H1 (cell line): Measurements from ENCODE around the gene FANK1. TPM values are rescaled to one million over a fixed set of nuclear protein-coding genes. Genes with fewer than 3 reads are reported as not detected.
"Not testable (repeated sequence)": the region's sequence is repeated elsewhere in the genome, so short reads cannot be mapped to it uniquely, and the experiment has no call there.

Source experiments
- CTCF ChIA-PET: fragments of 300-600 bp; sonication (Branson Sonifier 250); formaldehyde crosslinking; loops from one replicate; lab custom pipeline; 2021; ENCODE audit not compliant: partially characterized antibody; lab: Charles Lee
- POLR2A ChIA-PET: fragments of 300-600 bp; sonication (Branson Sonifier 250); formaldehyde crosslinking; loops from one replicate; lab custom pipeline; 2021; ENCODE audit warnings: inconsistent platforms; ENCODE audit not compliant: partially characterized antibody; lab: Charles Lee
- DNase-seq, 2 experiments: peaks; one replicate each; pipeline versions ENCODE4 v3.0.0 to v3.0.0-alpha.2; 2010 to 2022; ENCODE audit warnings: low spot score in 2 of 2, low read depth in 1 of 2, mixed read lengths in 1 of 2
- FAIRE-seq: peaks from 2 replicates; lab custom pipeline; 2011; peaks lifted over from hg19 to GRCh38; lab: Jason Lieb, UNC
- H2AFZ ChIP-seq: 2 replicates; pipeline ENCODE4 v1.8.1; 2012; ENCODE audit warnings: low read length, inconsistent platforms
- H2AK5ac ChIP-seq: 2 replicates; pipeline ENCODE4 v1.6.1; 2013; ENCODE audit warnings: low read depth, low read length
- H2BK120ac ChIP-seq: replicated peaks from 2 replicates; pipeline ENCODE3; 2013; ENCODE audit warnings: low read depth, low read length, inconsistent platforms
- H2BK12ac ChIP-seq: 2 replicates; pipeline ENCODE4 v1.6.1; 2013; ENCODE audit warnings: low read depth, low read length
- H2BK15ac ChIP-seq: 2 replicates; pipeline ENCODE4 v1.6.1; 2013; ENCODE audit warnings: low read length
- H2BK20ac ChIP-seq: 2 replicates; pipeline ENCODE4 v1.6.1; 2013; ENCODE audit warnings: low read length
- H2BK5ac ChIP-seq: 2 replicates; pipeline ENCODE4 v1.6.1; 2013; ENCODE audit warnings: low read depth, low read length
- H3K14ac ChIP-seq: 2 replicates; pipeline ENCODE4 v1.6.1; 2013; ENCODE audit warnings: inconsistent platforms; ENCODE audit not compliant: insufficient read length
- H3K18ac ChIP-seq: 2 replicates; pipeline ENCODE4 v1.6.1; 2013; ENCODE audit warnings: low read length; ENCODE audit errors: extremely low read depth
- H3K23ac ChIP-seq: 2 replicates; pipeline ENCODE4 v1.6.1; 2013; ENCODE audit warnings: inconsistent platforms; ENCODE audit not compliant: insufficient read length
- H3K23me2 ChIP-seq: 2 replicates; pipeline ENCODE4 v1.6.1; 2013; ENCODE audit warnings: low read depth, low read length
- H3K27ac ChIP-seq: 2 replicates; pipeline ENCODE4 v1.6.1; 2011; ENCODE audit warnings: low read depth, low read length, inconsistent platforms
- H3K27me3 ChIP-seq, 4 experiments: replicated peaks in 1 of 4; 1 replicate in 1 of 4; 2 replicates in 3 of 4; pipeline versions ENCODE4 v1.6.1 to v1.8.1; 2011 to 2013; ENCODE audit warnings: low read length in 3 of 4, mild to moderate bottlenecking in 3 of 4, inconsistent platforms in 2 of 4, mixed read lengths in 2 of 4, moderate library complexity in 1 of 4; ENCODE audit not compliant: control insufficient read depth in 3 of 4, insufficient read depth in 3 of 4; ENCODE audit errors: extremely low read depth in 1 of 4
- H3K36me3 ChIP-seq, 4 experiments: 2 replicates each; pipeline versions ENCODE4 v1.6.1 to v1.8.1; 2011 to 2013; ENCODE audit warnings: mild to moderate bottlenecking in 4 of 4, low read length in 3 of 4, moderate library complexity in 2 of 4, control low read depth in 1 of 4, inconsistent platforms in 1 of 4; ENCODE audit not compliant: insufficient read depth in 4 of 4, control insufficient read depth in 2 of 4
- H3K4ac ChIP-seq: replicated peaks from 2 replicates; pipeline ENCODE3; 2013; ENCODE audit warnings: low read length, low read depth, mixed read lengths, inconsistent platforms; ENCODE audit not compliant: insufficient read length
- H3K4me1 ChIP-seq, 4 experiments: replicated peaks in 1 of 4; 1 replicate in 1 of 4; 2 replicates in 3 of 4; pipeline versions ENCODE4 v1.6.1 to v1.8.1; 2011 to 2013; ENCODE audit warnings: low read length in 3 of 4, inconsistent platforms in 2 of 4, mixed read lengths in 1 of 4; ENCODE audit not compliant: insufficient read depth in 4 of 4, control insufficient read depth in 3 of 4
- H3K4me2 ChIP-seq, 2 experiments: 2 replicates each; pipeline versions ENCODE4 v1.6.1 to v1.8.1; 2011 to 2013; ENCODE audit warnings: low read depth in 2 of 2, low read length in 2 of 2, control low read depth in 1 of 2, inconsistent platforms in 1 of 2, mild to moderate bottlenecking in 1 of 2; ENCODE audit not compliant: insufficient read depth in 1 of 2
- H3K4me3 ChIP-seq, 4 experiments: fragments of 200-600, 300-600 bp in 1 of 4; sonication (generic), shearing (Covaris generic), sonication (Bioruptor Twin) in 1 of 4; 2 replicates each; pipeline versions ENCODE4 v1.5.1 to v1.8.1; 2011 to 2016; ENCODE audit warnings: low read length in 4 of 4, low read depth in 3 of 4, control low read depth in 2 of 4, inconsistent platforms in 2 of 4, mild to moderate bottlenecking in 2 of 4, mixed read lengths in 1 of 4, moderate library complexity in 1 of 4; ENCODE audit not compliant: insufficient read depth in 2 of 4; ENCODE audit errors: extremely low read depth in 1 of 4
- H3K56ac ChIP-seq: replicated peaks from 2 replicates; pipeline ENCODE3; 2013; ENCODE audit warnings: low read depth, mild to moderate bottlenecking, mixed read lengths, low read length, inconsistent platforms; ENCODE audit not compliant: insufficient read length
- H3K79me1 ChIP-seq: 2 replicates; pipeline ENCODE4 v1.6.1; 2013; ENCODE audit warnings: low read depth, low read length, control low read depth
- H3K79me2 ChIP-seq, 2 experiments: 2 replicates each; pipeline versions ENCODE4 v1.6.1 to v1.8.1; 2012 to 2013; ENCODE audit warnings: low read length in 2 of 2, mild to moderate bottlenecking in 2 of 2, inconsistent platforms in 1 of 2; ENCODE audit not compliant: insufficient read depth in 2 of 2, control insufficient read depth in 1 of 2
- H3K9ac ChIP-seq, 4 experiments: replicated peaks in 1 of 4; 1 replicate in 1 of 4; 2 replicates in 3 of 4; pipeline versions ENCODE4 v1.6.1 to v1.8.1; 2011 to 2013; ENCODE audit warnings: low read depth in 3 of 4, low read length in 3 of 4, control low read depth in 2 of 4, mild to moderate bottlenecking in 2 of 4, moderate library complexity in 2 of 4, inconsistent platforms in 1 of 4; ENCODE audit errors: extremely low read depth in 1 of 4
- H3K9me3 ChIP-seq, 2 experiments: 2 replicates each; pipeline versions ENCODE4 v1.6.1 to v1.8.1; 2012 to 2013; ENCODE audit warnings: mild to moderate bottlenecking in 2 of 2, moderate library complexity in 2 of 2, control low read depth in 1 of 2, inconsistent platforms in 1 of 2, low read depth in 1 of 2, low read length in 1 of 2, mixed read lengths in 1 of 2; ENCODE audit not compliant: insufficient read depth in 2 of 2
- H4K20me1 ChIP-seq, 2 experiments: replicated peaks in 1 of 2; 2 replicates each; pipeline versions ENCODE3 to v1.8.1; 2011 to 2013; ENCODE audit warnings: inconsistent platforms in 2 of 2, low read length in 2 of 2, mild to moderate bottlenecking in 1 of 2; ENCODE audit not compliant: insufficient read depth in 2 of 2, control insufficient read depth in 1 of 2
- H4K5ac ChIP-seq: 2 replicates; pipeline ENCODE4 v1.6.1; 2013; ENCODE audit warnings: low read length, low read depth, mixed read lengths, inconsistent platforms; ENCODE audit not compliant: insufficient read length
- H4K8ac ChIP-seq: 2 replicates; pipeline ENCODE4 v1.8.0; 2013; ENCODE audit warnings: mild to moderate bottlenecking, moderate library complexity, low read length, inconsistent platforms; ENCODE audit not compliant: insufficient read depth; ENCODE audit errors: extremely low read depth
- H4K91ac ChIP-seq: replicated peaks from 2 replicates; pipeline ENCODE3; 2013; ENCODE audit warnings: low read length, mixed read lengths, inconsistent platforms; ENCODE audit not compliant: insufficient read length
- HDAC2 ChIP-seq, 2 experiments: fragments of 300-600 bp in 1 of 2; sonication (generic) in 1 of 2; IDR thresholded peaks; 2 replicates each; pipeline ENCODE4 v1.6.1; 2011 to 2012; ENCODE audit warnings: low read depth in 2 of 2, low read length in 2 of 2, mild to moderate bottlenecking in 2 of 2, moderate library complexity in 2 of 2, borderline replicate concordance in 1 of 2, inconsistent platforms in 1 of 2
- POLR2A ChIP-seq, 2 experiments: IDR thresholded peaks; 1 replicate in 1 of 2; 2 replicates in 1 of 2; pipeline ENCODE4 v1.6.1; 2011; ENCODE audit warnings: low read depth in 2 of 2, low read length in 2 of 2, mild to moderate bottlenecking in 2 of 2; ENCODE audit errors: control extremely low read depth in 1 of 2
- WGBS, 2 experiments: shearing (Covaris generic) in 1 of 2; methylation state at CpG; one replicate each; pipeline versions ENCODE4 v1.1.6 to v1.1.7; 2013 to 2015; ENCODE audit warnings: low lambda C conversion rate in 2 of 2, mixed read lengths in 2 of 2, inconsistent platforms in 1 of 2, low coverage in 1 of 2, missing lambda C conversion rate in 1 of 2; ENCODE audit not compliant: insufficient replicate concordance in 2 of 2, insufficient coverage in 1 of 2, insufficient read length in 1 of 2; ENCODE audit errors: extremely low coverage in 1 of 2, missing lambda C conversion rate in 1 of 2; 5-methylcytosine and 5-hydroxymethylcytosine counted together
- polyA plus RNA-seq, 7 experiments: library from polyadenylated mRNA; depleted of rRNA in 3 of 7; stranded (reverse) in 5 of 7; unstranded in 2 of 7; fragments of >200 nt in 5 of 7; fragments of 200-250 nt in 2 of 7; gene quantifications; 1 replicate in 5 of 7; 2 replicates in 1 of 7; 4 replicates in 1 of 7; pipeline versions ENCODE4 v1.2.1 to v1.2.3, GENCODE V29; 2011 to 2013; ENCODE audit warnings: missing spikeins in 2 of 7, mixed read lengths in 2 of 7
- total RNA-seq: library from RNA; stranded (reverse); fragmentation: NEBNext Ultra II Directional; extraction: Animal tissue kit (Norgen Biotek cat#: 25700); gene quantifications from 2 replicates; pipeline ENCODE4 v1.2.1, GENCODE V29; 2021

The FANK1 gene
- total and polyA plus RNA-seq, 2 of the 8 experiments (the other 6 are each of a cell fraction or from before 2014, with no cell fraction given), result 1.2 TPM; not detected in 1

DNA sequence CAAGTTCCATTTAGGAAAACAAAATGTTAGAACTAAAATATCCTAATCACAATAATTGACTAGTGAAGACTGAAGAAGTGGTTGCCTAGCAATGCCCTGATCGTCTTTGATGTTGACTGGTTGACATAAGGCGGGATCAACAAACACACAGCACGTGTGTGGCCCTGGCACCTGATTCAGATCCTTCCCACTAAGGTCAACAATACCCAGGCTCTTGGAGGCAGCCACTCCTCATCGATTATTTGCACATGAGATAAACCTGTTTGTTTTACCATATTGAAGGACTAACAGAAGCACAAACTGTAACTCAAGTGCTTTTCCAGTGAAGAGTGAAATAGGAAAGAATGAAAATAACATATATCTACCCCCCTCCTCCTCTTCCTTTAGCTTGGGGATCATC lies 15.6 kb downstream of the FANK1 start (continued):
- TF ChIP-seq HDAC2 (IDR thresholded peaks at IDR 0.05; ENCODE audit: borderline replicate concordance in 1 of 2, low read depth in 2 of 2, low read length in 2 of 2) (no peak), POLR2A (IDR thresholded peaks at IDR 0.05; ENCODE audit: control extremely low read depth in 1 of 2, low read depth in 2 of 2, low read length in 2 of 2) (no peak)

DNA sequence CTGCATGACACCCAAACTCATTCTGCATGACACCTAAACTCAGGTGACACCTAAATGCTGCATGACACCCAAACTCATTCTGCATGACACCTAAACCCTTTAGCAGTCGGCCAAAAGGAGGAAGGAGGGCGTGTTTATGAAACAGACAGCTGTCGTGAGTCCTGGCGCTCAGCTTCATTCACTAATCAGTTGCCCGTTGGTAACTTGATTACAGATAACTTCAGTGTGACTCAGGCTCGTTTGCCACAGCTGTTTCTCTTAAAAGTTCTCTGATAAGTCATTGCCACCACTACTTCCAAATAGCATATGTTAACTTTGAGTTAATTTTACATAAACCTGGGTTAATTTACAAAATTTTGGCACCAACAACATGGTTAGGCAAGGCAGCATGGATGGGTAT lies 16.9 kb downstream of the FANK1 start:
- H4K20me1 ChIP-seq, H2BK5ac ChIP-seq, H2BK12ac ChIP-seq, H3K23ac ChIP-seq, H3K18ac ChIP-seq, H3K56ac ChIP-seq, H2BK15ac ChIP-seq, H3K79me2 ChIP-seq, H3K4ac ChIP-seq, FAIRE-seq, H3K27me3 ChIP-seq, H3K14ac ChIP-seq, H3K4me3 ChIP-seq, H3K4me1 ChIP-seq, H3K23me2 ChIP-seq, H2AK5ac ChIP-seq, H3K36me3 ChIP-seq, H3K27ac ChIP-seq, H3K9ac ChIP-seq, DNase-seq, H2AFZ ChIP-seq, H4K5ac ChIP-seq, H4K8ac ChIP-seq, H3K79me1 ChIP-seq, H4K91ac ChIP-seq, H2BK20ac ChIP-seq, POLR2A ChIA-PET, H2BK120ac ChIP-seq, H3K4me2 ChIP-seq: not testable (repeated sequence)
- 83% methylated on average over 6 of the region's 6 CpGs; no CpG with 5 or more reads in 1 of the 2 experiments for WGBS, 2 experiments
- peaks cover 9 to 11% of the 10 kb centered on the region in 2 experiments; a peak in 3 of 4 replicates for H3K9me3 ChIP-seq
- CTCF ChIA-PET, result interaction anchor here (1.6 kb wide), 1 partner anchor 21 kb away, joined by 4 read pairs; no protein-coding TSS in a partner anchor
